HepG2 (cell line): ENCODE measurements around the gene CHIC2. TPM values are rescaled to one million over a fixed set of nuclear protein-coding genes. Genes with fewer than 3 reads are reported as not detected.
A peak's percentile ranks its signal among the peaks of the same experiment; 100 is the strongest.

Experiments
- ATM ChIP-seq: fragments of 450-650 bp; IDR thresholded peaks from 2 replicates; pipeline ENCODE4 v1.7.1; 2017; ENCODE audit warnings: mild to moderate bottlenecking, borderline replicate concordance
- BCL3 ChIP-seq: sonication (generic); formaldehyde crosslinking; IDR thresholded peaks from 2 replicates; pipeline ENCODE4 v1.5.1; 2020; ENCODE audit warnings: mild to moderate bottlenecking, missing genetic modification reagents, moderate library complexity
- CAMTA2 ChIP-seq: sonication (generic); formaldehyde crosslinking; IDR thresholded peaks from 2 replicates; pipeline ENCODE4 v1.4.0; 2020; ENCODE audit warnings: mild to moderate bottlenecking, missing genetic modification reagents, borderline replicate concordance
- ELF3 ChIP-seq: IDR thresholded peaks from 2 replicates; pipeline ENCODE4 v1.6.1; 2016; ENCODE audit warnings: missing genetic modification reagents, missing compliant biosample characterization
- FOXO1 ChIP-seq: sonication (generic); formaldehyde crosslinking; IDR thresholded peaks from 2 replicates; pipeline ENCODE4 v1.4.0; 2020; ENCODE audit warnings: missing genetic modification reagents
- KLF15 ChIP-seq: sonication (generic); formaldehyde crosslinking; IDR thresholded peaks from 2 replicates; pipeline ENCODE4 v1.8.1; 2023; ENCODE audit warnings: borderline replicate concordance, mild to moderate bottlenecking, inconsistent platforms, missing genetic modification reagents, mixed read lengths
- MTF2 ChIP-seq: sonication (generic); formaldehyde crosslinking; IDR thresholded peaks from 2 replicates; pipeline ENCODE4 v1.5.0; 2020; ENCODE audit warnings: missing genetic modification reagents, borderline replicate concordance
- NFAT5 ChIP-seq: sonication (generic); formaldehyde crosslinking; IDR thresholded peaks from 2 replicates; pipeline ENCODE4 v1.4.0; 2020; ENCODE audit warnings: missing genetic modification reagents
- NFATC3 ChIP-seq: sonication (generic); formaldehyde crosslinking; IDR thresholded peaks from 2 replicates; pipeline ENCODE4 v1.5.1; 2020; ENCODE audit warnings: mild to moderate bottlenecking, missing genetic modification reagents
- NR2F1 ChIP-seq, 2 experiments: fragments of 450-650 bp in 1 of 2; formaldehyde crosslinking in 1 of 2; IDR thresholded peaks; 2 replicates each; pipeline versions ENCODE4 v1.5.0 to v1.6.1; 2016 to 2020; ENCODE audit warnings: mild to moderate bottlenecking in 1 of 2, missing compliant biosample characterization in 1 of 2, missing genetic modification reagents in 1 of 2, moderate library complexity in 1 of 2
- REST ChIP-seq, 2 experiments: IDR thresholded peaks; 2 replicates each; pipeline ENCODE4 v1.6.1; 2011 to 2012; ENCODE audit warnings: low read length in 2 of 2, borderline replicate concordance in 1 of 2, low read depth in 1 of 2, mild to moderate bottlenecking in 1 of 2, moderate library complexity in 1 of 2
- ZFX ChIP-seq: sonication (generic); formaldehyde crosslinking; IDR thresholded peaks from 2 replicates; pipeline ENCODE4 v1.4.0; 2020; ENCODE audit warnings: mild to moderate bottlenecking, low read depth, missing genetic modification reagents, moderate library complexity
- ZFYVE20 ChIP-seq: sonication (generic); formaldehyde crosslinking; IDR thresholded peaks from 2 replicates; pipeline ENCODE4 v1.8.0; 2023; ENCODE audit warnings: low read depth, mild to moderate bottlenecking, moderate library complexity, missing genetic modification reagents, borderline replicate concordance
- ZNF224 ChIP-seq: sonication (generic); formaldehyde crosslinking; IDR thresholded peaks from 2 replicates; pipeline ENCODE4 v1.5.0; 2020; ENCODE audit warnings: mild to moderate bottlenecking, missing genetic modification reagents
- ZNF234 ChIP-seq: sonication (generic); formaldehyde crosslinking; conservative IDR thresholded peaks from 2 replicates; pipeline ENCODE4 v1.5.1; 2020; ENCODE audit warnings: mild to moderate bottlenecking, missing genetic modification reagents
- ZNF781 ChIP-seq: sonication (generic); formaldehyde crosslinking; IDR thresholded peaks from 2 replicates; pipeline ENCODE4 v1.5.1; 2020; ENCODE audit warnings: borderline replicate concordance, mild to moderate bottlenecking, missing genetic modification reagents; ENCODE audit errors: not compliant biosample characterization
- ZNF850 ChIP-seq: sonication (generic); formaldehyde crosslinking; conservative IDR thresholded peaks from 2 replicates; pipeline ENCODE4 v1.9.0; 2021; ENCODE audit warnings: mild to moderate bottlenecking, missing genetic modification reagents
- polyA plus RNA-seq, 8 experiments: library from polyadenylated mRNA; depleted of rRNA in 3 of 8; stranded (reverse) in 7 of 8; unstranded in 1 of 8; fragments of >200 nt; fragmentation: Illumina TruSeq in 4 of 8; extraction: Trizol in 4 of 8; gene quantifications; 2 replicates each; pipeline versions ENCODE4 v1.2.1 to v1.2.3, GENCODE V29; 2011 to 2016; ENCODE audit warnings: low read depth in 4 of 8, missing spikeins in 1 of 8, mixed read lengths in 1 of 8; ENCODE audit not compliant: insufficient read depth in 1 of 8
- total RNA-seq, 5 experiments: library from RNA; depleted of rRNA; stranded (reverse); fragments of >200 nt; fragmentation: Illumina TruSeq; extraction: Trizol; gene quantifications; 2 replicates each; pipeline ENCODE4 v1.2.3, GENCODE V29; 2016; ENCODE audit warnings: low read depth in 1 of 5

CHIC2 gene
- total and polyA plus RNA-seq, 2 of the 13 experiments (the other 11 are each of a cell fraction or from before 2014, with no cell fraction given) = 10.0 to 17.2 TPM

- TF ChIP-seq REST (IDR thresholded peaks at IDR 0.05; ENCODE audit: borderline replicate concordance in 1 of 2, low read depth in 1 of 2, low read length in 2 of 2) (peak in 1 of 2 experiments; percentile 27; a peak in 1 of 4 replicates), MTF2 (no peak), KLF15 (no peak), NFAT5 (CRISPR knock-in tag) (no peak), ELF3 (CRISPR knock-in tag) (no peak; the same call in 1 of the 2 replicates), BCL3 (CRISPR knock-in tag) (no peak), ZNF234 (no peak), ZFYVE20 (CRISPR knock-in tag) (no peak), FOXO1 (CRISPR knock-in tag) (peak; percentile 27; the same call in 1 of the 2 replicates), ZNF850 (CRISPR knock-in tag) (no peak), CAMTA2 (CRISPR knock-in tag) (no peak), NR2F1 (CRISPR knock-in tag; IDR thresholded peaks at IDR 0.05) (no peak), ZFX (CRISPR knock-in tag) (peak; percentile 34; the same call in 1 of the 2 replicates), ZNF781 (CRISPR knock-in tag) (peak; percentile 50), NFATC3 (CRISPR knock-in tag) (no peak), ATM (no peak), ZNF224 (CRISPR knock-in tag) (peak; percentile 15; the same call in 1 of the 2 replicates)
These were observed 27.4 kb upstream of the CHIC2 start (continued) for GRCh38 chr4:54091637-54092404.
